HG02973 (cell line): ENCODE measurements around the gene TNRC6A.
"Not testable (repeated sequence)": the region's sequence is repeated elsewhere in the genome, so short reads cannot be mapped to it uniquely, and the experiment has no call there.

ENCODE experiments used
- ATAC-seq: cut with Tn5 transposase; IDR thresholded peaks from one replicate; pipeline ENCODE4 v1.9.1; 2021; ENCODE audit warnings: moderate library complexity; ENCODE audit not compliant: unreplicated experiment

TNRC6A gene

GRCh38 chr16:24723663-24724062 lies 5.8 kb upstream of the TNRC6A start:
- no peak for ATAC-seq

- no peak for ATAC-seq
Observed at GRCh38 chr16:24728011-24728410, 1.4 kb upstream of the TNRC6A start.

- ATAC-seq: no peak
Observed at GRCh38 chr16:24728891-24729242, 584 bp upstream of the TNRC6A start.

GRCh38 chr16:24729951-24730815 lies 732 bp downstream of the TNRC6A start:
- ATAC-seq: peak; percentile 23

GRCh38 chr16:24730914-24731313 lies 1.5 kb downstream of the TNRC6A start:
- no peak for ATAC-seq

- ATAC-seq: no peak
Observed at GRCh38 chr16:24731722-24732419, 2.4 kb downstream of the TNRC6A start.

- ATAC-seq: no peak
Observed at GRCh38 chr16:24734382-24734781, 4.9 kb downstream of the TNRC6A start.

- no peak for ATAC-seq
Observed at GRCh38 chr16:24736758-24737157, 7.3 kb downstream of the TNRC6A start.

GRCh38 chr16:24737391-24737871 lies 8.0 kb downstream of the TNRC6A start:
- ATAC-seq: no peak

GRCh38 chr16:24737916-24738594 lies 8.6 kb downstream of the TNRC6A start:
- no peak for ATAC-seq

- no peak for ATAC-seq
Observed at GRCh38 chr16:24738895-24739294, 9.4 kb downstream of the TNRC6A start.

GRCh38 chr16:24741862-24742261 lies 12.4 kb downstream of the TNRC6A start:
- no peak for ATAC-seq

- ATAC-seq: not testable (repeated sequence)
Observed at GRCh38 chr16:24742610-24743009, 13.2 kb downstream of the TNRC6A start.

- ATAC-seq: no peak
Observed at GRCh38 chr16:24745391-24745790, 15.9 kb downstream of the TNRC6A start.

GRCh38 chr16:24745791-24746190 lies 16.3 kb downstream of the TNRC6A start:
- no peak for ATAC-seq

- no peak for ATAC-seq
Observed at GRCh38 chr16:24747441-24747840, 18.0 kb downstream of the TNRC6A start.

GRCh38 chr16:24748242-24748641 lies 18.8 kb downstream of the TNRC6A start:
- no peak for ATAC-seq

GRCh38 chr16:24749310-24749709 lies 19.9 kb downstream of the TNRC6A start:
- no peak for ATAC-seq

- not testable (repeated sequence) for ATAC-seq
Observed at GRCh38 chr16:24749872-24750271, 20.4 kb downstream of the TNRC6A start.

GRCh38 chr16:24753000-24753399 lies 23.5 kb downstream of the TNRC6A start:
- no peak for ATAC-seq

- no peak for ATAC-seq
Observed at GRCh38 chr16:24753437-24753836, 24.0 kb downstream of the TNRC6A start.

- no peak for ATAC-seq
Observed at GRCh38 chr16:24754543-24754942, 25.1 kb downstream of the TNRC6A start.
